ENCODE data around the gene CDHR3. TPM values are rescaled to one million over a fixed set of nuclear protein-coding genes. Genes with fewer than 3 reads are reported as not detected.

Gene CDHR3
- total and polyA plus RNA-seq, 2 donors from 2014 or later = 3.6 to 7.1 TPM

DNA sequence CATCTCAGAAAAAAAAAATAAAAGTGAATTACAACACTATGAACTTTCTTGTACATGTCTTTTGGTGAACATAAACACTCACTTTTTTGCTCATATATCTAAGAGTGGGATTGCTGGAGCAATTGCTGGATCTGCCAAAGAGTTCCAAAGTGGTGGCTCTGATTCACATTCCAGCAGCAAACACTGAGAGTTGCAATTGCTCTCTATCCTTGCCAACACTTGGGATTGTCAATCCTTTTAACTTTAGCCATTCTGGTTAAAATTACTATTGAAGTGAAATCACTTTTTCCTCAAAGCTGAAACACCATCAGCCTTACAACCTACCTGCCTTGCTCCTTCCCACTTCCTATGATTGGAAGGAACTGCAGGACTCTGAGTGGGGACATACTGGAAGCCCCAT lies 70.7 kb downstream of the CDHR3 start:
- intact Hi-C loops (cut with DNase I) = no loop called here
- Histone ChIP-seq H3K36me3 (ENCODE audit: control insufficient read depth in 2 of 3, insufficient read depth in 3 of 3, low read length in 3 of 3) (no peaks in the 10 kb centered on the region), H3K4me3 (ENCODE audit: low read length in 3 of 3) (no peak overlapping the region), H3K27ac (ENCODE audit: low read depth in 2 of 2, low read length in 2 of 2) (no peak overlapping the region), H3K27me3 (ENCODE audit: control insufficient read depth, insufficient read depth, low read length) (no peaks in the 10 kb centered on the region), H3K9ac (ENCODE audit: low read length in 3 of 3) (no peak overlapping the region), H3K9me3 (ENCODE audit: control insufficient read depth in 2 of 3, insufficient read depth in 1 of 3, low read length in 3 of 3) (no peaks in the 10 kb centered on the region), H3K4me1 (ENCODE audit: control insufficient read depth in 2 of 3, insufficient read depth in 2 of 3, low read depth in 1 of 3, low read length in 3 of 3) (peaks cover 0 to under 1% (median 0%) of the 10 kb centered on the region in 3 donors)
- no peak for DNase-seq
- TF ChIP-seq CTCF (IDR thresholded peaks at IDR 0.05; ENCODE audit: borderline replicate concordance, extremely low read depth, insufficient read depth) = no peak
- FAIRE-seq = no peak

DNA sequence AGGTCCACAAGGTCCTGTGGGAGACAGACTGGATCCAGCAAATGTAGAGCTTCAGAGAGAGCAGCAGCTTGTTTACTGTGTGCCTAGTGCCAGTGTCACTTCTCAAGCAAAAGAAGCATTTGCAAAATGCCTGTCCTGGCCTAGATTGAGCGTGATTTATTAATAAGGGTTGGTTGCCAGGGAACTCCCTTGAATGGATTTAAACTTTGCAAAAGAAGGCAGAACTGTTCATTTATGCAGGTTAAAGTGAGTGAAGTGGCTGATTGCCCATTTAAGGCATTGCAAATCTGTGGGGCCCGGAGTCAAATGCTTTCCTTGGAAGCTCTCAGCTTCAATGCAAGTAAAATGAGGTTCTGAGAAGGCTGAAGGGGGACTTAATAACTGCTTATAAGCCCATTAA lies 71.3 kb downstream of the CDHR3 start:
- Histone ChIP-seq H3K27ac (ENCODE audit: low read depth in 2 of 2, low read length in 2 of 2) (no peak overlapping the region), H3K4me1 (ENCODE audit: control insufficient read depth in 2 of 3, insufficient read depth in 2 of 3, low read depth in 1 of 3, low read length in 3 of 3) (peaks cover 0 to 2% (median 0%) of the 10 kb centered on the region in 3 donors), H3K9ac (ENCODE audit: low read length in 3 of 3) (no peak overlapping the region), H3K4me3 (ENCODE audit: low read length in 3 of 3) (no peak overlapping the region), H3K27me3 (ENCODE audit: control insufficient read depth, insufficient read depth, low read length) (no peaks in the 10 kb centered on the region), H3K9me3 (ENCODE audit: control insufficient read depth in 2 of 3, insufficient read depth in 1 of 3, low read length in 3 of 3) (no peaks in the 10 kb centered on the region), H3K36me3 (ENCODE audit: control insufficient read depth in 2 of 3, insufficient read depth in 3 of 3, low read length in 3 of 3) (no peaks in the 10 kb centered on the region)
- DNase-seq (no peak), FAIRE-seq (no peak)
- intact Hi-C loops (cut with DNase I) = no loop called here
- TF ChIP-seq CTCF (IDR thresholded peaks at IDR 0.05; ENCODE audit: borderline replicate concordance, extremely low read depth, insufficient read depth) = no peak

DNA sequence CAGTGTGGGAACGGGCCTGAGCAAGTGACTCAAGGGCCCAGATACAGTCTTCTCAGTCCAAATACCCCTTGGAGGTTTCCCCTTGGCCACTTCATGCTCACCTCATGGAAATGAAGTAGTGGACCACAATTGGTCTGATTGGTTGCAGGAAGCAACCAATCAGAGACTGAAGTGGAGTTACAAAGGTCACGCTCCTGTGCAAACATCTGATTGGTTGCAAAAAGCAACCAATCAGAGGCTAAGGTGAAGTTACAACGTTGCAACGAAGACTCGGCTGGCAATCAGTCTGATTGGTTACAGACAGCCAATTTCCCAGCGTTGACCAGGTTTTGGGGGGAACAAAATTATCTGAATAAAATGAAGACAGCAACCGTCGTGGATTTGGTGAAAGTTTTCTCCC lies 72.5 kb downstream of the CDHR3 start:
- DNase-seq (no peak), FAIRE-seq (no peak)
- intact Hi-C loops (cut with DNase I) = no loop called here
- Histone ChIP-seq H3K27me3 (ENCODE audit: control insufficient read depth, insufficient read depth, low read length) (no peaks in the 10 kb centered on the region), H3K9me3 (ENCODE audit: control insufficient read depth in 2 of 3, insufficient read depth in 1 of 3, low read length in 3 of 3) (no peaks in the 10 kb centered on the region), H3K9ac (ENCODE audit: low read length in 3 of 3) (no peak overlapping the region), H3K36me3 (ENCODE audit: control insufficient read depth in 2 of 3, insufficient read depth in 3 of 3, low read length in 3 of 3) (no peaks in the 10 kb centered on the region), H3K4me3 (ENCODE audit: low read length in 3 of 3) (no peak overlapping the region), H3K4me1 (ENCODE audit: control insufficient read depth in 2 of 3, insufficient read depth in 2 of 3, low read depth in 1 of 3, low read length in 3 of 3) (peaks cover 0 to 2% (median 0%) of the 10 kb centered on the region in 3 donors), H3K27ac (ENCODE audit: low read depth in 2 of 2, low read length in 2 of 2) (no peak overlapping the region)
- TF ChIP-seq CTCF (IDR thresholded peaks at IDR 0.05; ENCODE audit: borderline replicate concordance, extremely low read depth, insufficient read depth) = no peak

DNA sequence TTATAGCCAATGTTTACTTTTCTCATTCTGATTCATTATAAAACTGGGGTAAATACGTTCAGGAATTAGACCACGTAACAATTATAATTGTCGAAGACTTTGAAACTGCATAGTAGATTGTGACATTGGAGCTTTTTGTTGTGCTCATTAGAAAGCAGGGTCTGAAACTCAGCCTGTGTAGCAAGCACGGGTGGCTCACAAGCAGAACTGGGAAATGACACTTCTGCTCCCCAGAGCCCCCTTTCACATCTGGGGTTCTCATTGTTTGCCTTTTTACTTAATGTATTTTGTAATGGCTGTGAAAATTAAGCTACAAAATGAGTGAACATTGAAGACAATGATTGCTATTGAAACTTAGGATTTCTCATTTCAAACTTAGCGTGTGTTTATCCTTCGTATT lies 72.9 kb downstream of the CDHR3 start:
- H3K4me1 ChIP-seq (ENCODE audit: control insufficient read depth in 2 of 3, insufficient read depth in 2 of 3, low read depth in 1 of 3, low read length in 3 of 3) = peaks cover 0 to 2% (median 0%) of the 10 kb centered on the region in 3 donors
- no peak overlapping the region for H3K4me3 ChIP-seq (ENCODE audit: low read length in 3 of 3)
- intact Hi-C loops (cut with DNase I) = no loop called here
- H3K36me3 ChIP-seq (ENCODE audit: control insufficient read depth in 2 of 3, insufficient read depth in 3 of 3, low read length in 3 of 3) = no peaks in the 10 kb centered on the region
- FAIRE-seq (no peak), DNase-seq (no peak)
- H3K27ac ChIP-seq (ENCODE audit: low read depth in 2 of 2, low read length in 2 of 2) = no peak overlapping the region
- no peaks in the 10 kb centered on the region for H3K9me3 ChIP-seq (ENCODE audit: control insufficient read depth in 2 of 3, insufficient read depth in 1 of 3, low read length in 3 of 3)
- no peak overlapping the region for H3K9ac ChIP-seq (ENCODE audit: low read length in 3 of 3)
- no peaks in the 10 kb centered on the region for H3K27me3 ChIP-seq (ENCODE audit: control insufficient read depth, insufficient read depth, low read length)
- no peak for TF ChIP-seq CTCF (IDR thresholded peaks at IDR 0.05; ENCODE audit: borderline replicate concordance, extremely low read depth, insufficient read depth)

Measured in kidney (tissue), 14 donors.